ENCODE results near the gene BPTF.

Gene BPTF, protein sequence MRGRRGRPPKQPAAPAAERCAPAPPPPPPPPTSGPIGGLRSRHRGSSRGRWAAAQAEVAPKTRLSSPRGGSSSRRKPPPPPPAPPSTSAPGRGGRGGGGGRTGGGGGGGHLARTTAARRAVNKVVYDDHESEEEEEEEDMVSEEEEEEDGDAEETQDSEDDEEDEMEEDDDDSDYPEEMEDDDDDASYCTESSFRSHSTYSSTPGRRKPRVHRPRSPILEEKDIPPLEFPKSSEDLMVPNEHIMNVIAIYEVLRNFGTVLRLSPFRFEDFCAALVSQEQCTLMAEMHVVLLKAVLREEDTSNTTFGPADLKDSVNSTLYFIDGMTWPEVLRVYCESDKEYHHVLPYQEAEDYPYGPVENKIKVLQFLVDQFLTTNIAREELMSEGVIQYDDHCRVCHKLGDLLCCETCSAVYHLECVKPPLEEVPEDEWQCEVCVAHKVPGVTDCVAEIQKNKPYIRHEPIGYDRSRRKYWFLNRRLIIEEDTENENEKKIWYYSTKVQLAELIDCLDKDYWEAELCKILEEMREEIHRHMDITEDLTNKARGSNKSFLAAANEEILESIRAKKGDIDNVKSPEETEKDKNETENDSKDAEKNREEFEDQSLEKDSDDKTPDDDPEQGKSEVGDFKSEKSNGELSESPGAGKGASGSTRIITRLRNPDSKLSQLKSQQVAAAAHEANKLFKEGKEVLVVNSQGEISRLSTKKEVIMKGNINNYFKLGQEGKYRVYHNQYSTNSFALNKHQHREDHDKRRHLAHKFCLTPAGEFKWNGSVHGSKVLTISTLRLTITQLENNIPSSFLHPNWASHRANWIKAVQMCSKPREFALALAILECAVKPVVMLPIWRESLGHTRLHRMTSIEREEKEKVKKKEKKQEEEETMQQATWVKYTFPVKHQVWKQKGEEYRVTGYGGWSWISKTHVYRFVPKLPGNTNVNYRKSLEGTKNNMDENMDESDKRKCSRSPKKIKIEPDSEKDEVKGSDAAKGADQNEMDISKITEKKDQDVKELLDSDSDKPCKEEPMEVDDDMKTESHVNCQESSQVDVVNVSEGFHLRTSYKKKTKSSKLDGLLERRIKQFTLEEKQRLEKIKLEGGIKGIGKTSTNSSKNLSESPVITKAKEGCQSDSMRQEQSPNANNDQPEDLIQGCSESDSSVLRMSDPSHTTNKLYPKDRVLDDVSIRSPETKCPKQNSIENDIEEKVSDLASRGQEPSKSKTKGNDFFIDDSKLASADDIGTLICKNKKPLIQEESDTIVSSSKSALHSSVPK (N-terminal part only)

DNA sequence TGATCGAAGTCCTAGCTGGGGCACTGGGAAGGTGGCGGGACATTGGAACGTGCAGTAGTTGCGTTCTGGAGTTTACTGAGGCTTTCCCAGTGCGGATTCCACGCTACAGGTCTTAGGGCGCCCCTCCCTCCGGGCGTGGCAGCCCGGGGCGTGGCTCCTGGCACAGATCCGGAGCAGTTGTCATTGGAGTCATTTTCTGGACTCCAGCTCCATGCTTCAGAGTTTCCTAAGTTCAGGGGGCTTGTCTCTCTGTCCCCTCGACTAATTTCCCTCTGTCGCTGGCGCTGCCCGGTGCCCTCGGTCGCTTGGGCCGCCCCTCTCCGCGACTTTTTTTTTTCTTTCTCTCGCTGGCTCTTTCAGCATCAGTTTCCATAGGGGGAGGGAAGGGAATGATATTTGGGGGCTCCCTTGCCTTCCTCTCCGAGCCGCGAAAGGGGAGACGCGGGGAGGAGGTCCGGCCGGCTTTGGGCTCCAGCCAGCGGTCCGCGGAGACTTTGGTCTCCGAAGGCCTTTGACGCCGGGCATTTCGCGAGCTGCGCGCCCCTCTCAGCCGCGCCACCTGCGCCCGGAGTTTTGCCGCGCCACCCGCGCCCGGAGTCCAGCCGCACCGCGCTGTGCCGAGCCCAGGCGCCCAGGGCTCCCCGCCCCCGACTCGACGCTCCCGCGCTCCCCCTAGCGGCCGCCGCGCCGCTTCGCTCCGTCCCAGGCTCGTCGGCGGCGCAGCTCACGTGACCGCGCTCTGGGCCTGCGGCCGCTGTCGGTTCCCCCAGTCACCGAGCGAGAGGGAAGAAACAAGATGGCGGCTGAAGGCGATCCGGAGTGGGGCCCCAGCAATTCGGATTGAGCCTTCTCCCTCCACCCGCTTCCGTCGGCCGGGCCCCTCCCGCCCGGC lies at the start of gene BPTF:
BPTF (plus strand) TSS at position 769 of the 892 bp plus-strand sequence. CDS start 222 bp downstream, outside the sequence.
- in situ Hi-C loops (cut with MboI; ENCODE audit: low sequenced_read_pairs, unreplicated experiment): no loop called here
- peak; percentile 91 for DNase-seq (ENCODE audit: low spot score)
- TF ChIP-seq, protein P1, sequence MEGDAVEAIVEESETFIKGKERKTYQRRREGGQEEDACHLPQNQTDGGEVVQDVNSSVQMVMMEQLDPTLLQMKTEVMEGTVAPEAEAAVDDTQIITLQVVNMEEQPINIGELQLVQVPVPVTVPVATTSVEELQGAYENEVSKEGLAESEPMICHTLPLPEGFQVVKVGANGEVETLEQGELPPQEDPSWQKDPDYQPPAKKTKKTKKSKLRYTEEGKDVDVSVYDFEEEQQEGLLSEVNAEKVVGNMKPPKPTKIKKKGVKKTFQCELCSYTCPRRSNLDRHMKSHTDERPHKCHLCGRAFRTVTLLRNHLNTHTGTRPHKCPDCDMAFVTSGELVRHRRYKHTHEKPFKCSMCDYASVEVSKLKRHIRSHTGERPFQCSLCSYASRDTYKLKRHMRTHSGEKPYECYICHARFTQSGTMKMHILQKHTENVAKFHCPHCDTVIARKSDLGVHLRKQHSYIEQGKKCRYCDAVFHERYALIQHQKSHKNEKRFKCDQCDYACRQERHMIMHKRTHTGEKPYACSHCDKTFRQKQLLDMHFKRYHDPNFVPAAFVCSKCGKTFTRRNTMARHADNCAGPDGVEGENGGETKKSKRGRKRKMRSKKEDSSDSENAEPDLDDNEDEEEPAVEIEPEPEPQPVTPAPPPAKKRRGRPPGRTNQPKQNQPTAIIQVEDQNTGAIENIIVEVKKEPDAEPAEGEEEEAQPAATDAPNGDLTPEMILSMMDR (IDR thresholded peaks at IDR 0.05; ENCODE audit: borderline replicate concordance, control extremely low read depth, extremely low read depth, insufficient read depth, missing control alignments): peak; percentile 99

DNA sequence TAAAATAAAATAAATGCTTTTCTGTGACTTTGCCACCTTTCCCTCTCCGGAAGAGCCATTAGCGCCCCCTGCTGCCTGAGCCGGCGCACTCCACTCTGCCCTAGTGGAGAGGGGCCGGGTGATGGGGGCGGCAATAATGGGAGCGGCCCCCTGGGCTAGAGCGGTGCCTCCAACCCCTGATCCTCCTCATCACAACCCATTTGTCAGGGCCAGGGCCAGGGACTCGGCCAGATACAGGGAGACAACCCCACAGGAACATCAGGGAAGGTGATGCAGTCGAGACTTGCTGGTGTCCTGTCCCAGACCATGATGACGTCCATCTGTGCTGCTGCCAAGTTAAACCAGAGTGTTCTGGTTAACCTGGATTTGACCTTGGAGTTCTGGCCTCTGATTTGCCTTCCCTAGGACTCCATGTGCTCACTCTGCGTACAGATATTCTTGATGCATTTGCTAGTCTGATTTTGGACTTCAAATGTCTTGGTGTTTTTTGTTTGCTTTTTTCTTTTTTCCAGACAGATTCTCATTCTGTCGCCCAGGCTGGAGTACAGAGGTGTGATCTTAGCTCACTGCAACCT lies 46.1 kb upstream of the BPTF start:
- peak; percentile 71 for DNase-seq (ENCODE audit: low spot score)
- in situ Hi-C loops (cut with MboI; ENCODE audit: low sequenced_read_pairs, unreplicated experiment): no loop called here
- TF ChIP-seq, protein P1 (IDR thresholded peaks at IDR 0.05; ENCODE audit: borderline replicate concordance, control extremely low read depth, extremely low read depth, insufficient read depth, missing control alignments): peak; percentile 58

DNA sequence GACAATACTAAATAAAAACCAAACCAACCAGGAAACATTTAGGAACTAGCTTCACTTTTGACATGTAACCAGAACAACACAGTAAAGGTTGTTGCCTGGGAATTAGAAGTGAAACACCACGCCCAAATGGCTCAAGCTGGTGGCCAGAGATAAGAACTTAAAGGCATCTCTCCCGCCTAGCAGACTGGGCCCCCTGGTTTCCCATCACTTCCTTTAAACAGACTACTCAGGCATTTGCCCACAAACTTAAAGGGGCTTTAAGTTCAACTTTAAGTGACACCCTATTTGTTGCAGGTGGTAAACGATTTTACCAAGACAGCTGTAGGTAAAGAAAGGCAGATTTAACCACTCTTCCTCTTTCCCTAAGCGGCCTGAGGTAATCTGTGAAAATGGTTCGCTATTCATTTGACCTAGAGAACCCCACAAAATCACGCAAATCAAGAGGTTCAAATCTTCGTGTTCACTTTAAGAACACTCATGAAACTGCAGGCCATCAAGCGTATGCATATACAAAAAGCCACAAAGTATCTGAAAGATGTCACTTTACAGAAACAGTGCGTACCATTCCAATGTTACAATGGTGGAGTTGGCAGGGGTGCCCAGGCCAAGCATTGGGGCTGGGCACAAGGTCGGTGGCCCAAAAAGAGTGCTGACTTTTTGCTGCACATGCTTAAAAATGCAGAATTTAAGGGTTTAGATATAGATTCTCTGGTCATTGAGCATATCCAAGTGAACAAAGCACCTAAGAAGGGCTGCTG lies 40.8 kb upstream of the BPTF start:
- no peak for DNase-seq (ENCODE audit: low spot score)
- TF ChIP-seq, protein P1 (IDR thresholded peaks at IDR 0.05; ENCODE audit: borderline replicate concordance, control extremely low read depth, extremely low read depth, insufficient read depth, missing control alignments): no peak
- in situ Hi-C loops (cut with MboI; ENCODE audit: low sequenced_read_pairs, unreplicated experiment): no loop called here

DNA sequence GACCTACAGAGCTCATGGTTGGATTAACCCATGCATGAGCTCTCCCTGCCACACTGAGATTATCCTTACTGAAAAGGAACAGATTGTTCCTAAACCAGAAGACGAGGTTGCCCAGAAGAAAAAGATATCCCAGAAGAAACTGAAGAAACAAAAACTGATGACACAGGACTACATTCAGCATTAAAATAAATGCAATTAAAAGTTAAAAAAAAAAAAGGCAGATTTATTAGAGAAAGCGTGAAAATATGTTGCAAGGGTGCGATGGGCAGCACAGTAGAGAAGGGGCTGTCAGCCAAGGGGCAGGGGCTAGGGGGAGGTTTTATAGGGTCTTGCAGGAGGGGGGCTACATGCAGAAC lies 40.2 kb upstream of the BPTF start:
- in situ Hi-C loops (cut with MboI; ENCODE audit: low sequenced_read_pairs, unreplicated experiment): no loop called here
- TF ChIP-seq, protein P1 (IDR thresholded peaks at IDR 0.05; ENCODE audit: borderline replicate concordance, control extremely low read depth, extremely low read depth, insufficient read depth, missing control alignments): no peak
- no peak for DNase-seq (ENCODE audit: low spot score)

DNA sequence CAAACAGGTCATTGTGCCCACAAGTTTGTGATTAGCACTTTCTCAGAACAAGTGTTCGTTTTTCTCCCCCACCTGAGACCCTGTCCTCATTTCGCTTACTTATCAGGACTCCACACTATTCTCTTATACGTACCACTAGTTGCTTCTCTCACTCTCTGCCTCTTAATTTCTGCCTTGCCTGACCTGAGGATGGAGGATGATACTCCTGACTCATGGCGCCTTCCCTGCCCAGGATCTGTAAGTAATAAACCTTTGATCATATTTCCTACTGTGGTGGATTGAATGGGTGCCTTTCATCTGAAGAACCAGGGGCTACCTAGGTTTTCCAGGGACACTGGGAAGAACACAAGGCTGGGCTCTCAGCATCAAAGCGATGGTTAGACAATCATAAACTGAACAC lies 39.8 kb upstream of the BPTF start:
- TF ChIP-seq, protein P1 (IDR thresholded peaks at IDR 0.05; ENCODE audit: borderline replicate concordance, control extremely low read depth, extremely low read depth, insufficient read depth, missing control alignments): no peak
- in situ Hi-C loops (cut with MboI; ENCODE audit: low sequenced_read_pairs, unreplicated experiment): no loop called here
- no peak for DNase-seq (ENCODE audit: low spot score)

All from GM13976 (cell line).